Endodermal cell (in vitro differentiated cells): ENCODE results near the gene CFLAR. TPM values are rescaled to one million over a fixed set of nuclear protein-coding genes. Genes with fewer than 3 reads are reported as not detected.
"Not testable (repeated sequence)": the region's sequence is repeated elsewhere in the genome, so short reads cannot be mapped to it uniquely, and the experiment has no call there.

Source experiments
- DNase-seq: peaks from one replicate; pipeline ENCODE4 v3.0.0-alpha.2; 2017
- H3K27ac ChIP-seq: 2 replicates; pipeline ENCODE4 v1.5.1; 2013; ENCODE audit warnings: mild to moderate bottlenecking, low read depth, low read length, moderate library complexity
- H3K27me3 ChIP-seq: 2 replicates; pipeline ENCODE4 v1.6.1; 2013; ENCODE audit warnings: mild to moderate bottlenecking, low read length, moderate library complexity; ENCODE audit not compliant: insufficient read depth, control insufficient read depth, poor library complexity, severe bottlenecking
- H3K36me3 ChIP-seq: 2 replicates; pipeline ENCODE4 v1.7.0; 2013; ENCODE audit warnings: mild to moderate bottlenecking, low read length, moderate library complexity; ENCODE audit not compliant: control insufficient read depth, insufficient read depth
- H3K4me1 ChIP-seq: one replicate; pipeline ENCODE4 v1.7.0; 2013; ENCODE audit warnings: low read length; ENCODE audit not compliant: control insufficient read depth, insufficient read depth
- H3K4me3 ChIP-seq: 2 replicates; pipeline ENCODE4 v1.5.1; 2013; ENCODE audit warnings: mild to moderate bottlenecking, low read length, moderate library complexity
- H3K9ac ChIP-seq: 2 replicates; pipeline ENCODE4 v1.6.1; 2013; ENCODE audit warnings: mild to moderate bottlenecking, low read length, moderate library complexity; ENCODE audit not compliant: poor library complexity, severe bottlenecking; ENCODE audit errors: extremely low read depth
- H3K9me3 ChIP-seq: 2 replicates; pipeline ENCODE4 v1.6.1; 2013; ENCODE audit warnings: mild to moderate bottlenecking, low read length, moderate library complexity; ENCODE audit not compliant: control insufficient read depth
- H3K27ac Mint-ChIP-seq: 2 replicates; pipeline ENCODE4 v1.8.0; 2020; ENCODE audit warnings: mixed read lengths
- H3K27me3 Mint-ChIP-seq: 2 replicates; pipeline ENCODE4 v1.8.0; 2021; ENCODE audit warnings: mild to moderate bottlenecking, mixed read lengths; ENCODE audit not compliant: insufficient read depth
- H3K36me3 Mint-ChIP-seq: 2 replicates; pipeline ENCODE4 v1.8.0; 2020; ENCODE audit warnings: low read depth, mixed read lengths
- H3K4me1 Mint-ChIP-seq: 2 replicates; pipeline ENCODE4 v1.8.0; 2020; ENCODE audit warnings: mixed read lengths
- H3K4me3 Mint-ChIP-seq: 2 replicates; pipeline ENCODE4 v1.8.0; 2020; ENCODE audit warnings: mild to moderate bottlenecking, moderate library complexity, mixed read lengths
- H3K9me3 Mint-ChIP-seq: 2 replicates; pipeline ENCODE4 v1.8.0; 2020; ENCODE audit warnings: mild to moderate bottlenecking, mixed read lengths
- CTCF ChIP-seq: fragments of 200-600 bp; sonication (generic); conservative IDR thresholded peaks from 2 replicates; pipeline ENCODE4 v1.5.0; 2021; ENCODE audit warnings: antibody characterized with exemption, mild to moderate bottlenecking
- WGBS, 2 experiments: methylation state at CpG; one replicate each; pipeline versions ENCODE4 v1.1.5 to v1.1.7; 2013; ENCODE audit warnings: missing lambda C conversion rate in 2 of 2, mixed read lengths in 1 of 2; ENCODE audit not compliant: insufficient coverage in 1 of 2, insufficient read length in 1 of 2; 5-methylcytosine and 5-hydroxymethylcytosine counted together
- total RNA-seq, 2 donors: library from RNA; stranded (reverse); fragmentation: NEBNext Ultra II Directional in 1 of 2; extraction: Animal tissue kit (Norgen Biotek cat#: 25700) in 1 of 2; gene quantifications; 2 replicates in 1 of 2; 3 replicates in 1 of 2; pipeline ENCODE4 v1.2.1, GENCODE V29; 2021

Gene CFLAR
- total RNA-seq, 2 donors from 2014 or later, result 168 to 197 TPM

- TF ChIP-seq CTCF, result no peak
- Histone ChIP-seq H3K4me1 (no peaks in the 10 kb centered on the region), H3K9me3 (peaks cover 5% of the 10 kb centered on the region), H3K27ac (no peak overlapping the region), H3K36me3 (no peaks in the 10 kb centered on the region), H3K4me3 (no peak overlapping the region), H3K9ac (no peak overlapping the region), H3K27me3 (no peaks in the 10 kb centered on the region)
- Mint-ChIP-seq H3K36me3 (peaks cover 3% of the 10 kb centered on the region), H3K27me3 (no peaks in the 10 kb centered on the region), H3K9me3 (peaks cover 5% of the 10 kb centered on the region), H3K4me1 (peaks cover 26% of the 10 kb centered on the region), H3K4me3 (peak overlapping the region; percentile 95), H3K27ac (peak overlapping the region; percentile 81)
- no peak for DNase-seq
These were observed 1.1 kb upstream of the CFLAR start for GRCh38 chr2:201114846-201115245.

- DNase-seq, result peak; percentile 63
These were observed 1.2 kb downstream of the CFLAR start for GRCh38 chr2:201116959-201117734.

GRCh38 chr2:201117735-201118094 is 1.8 kb downstream of the CFLAR start:
- not testable (repeated sequence) for H3K36me3 Mint-ChIP-seq, H3K9me3 ChIP-seq, H3K4me1 ChIP-seq, H3K27me3 Mint-ChIP-seq, DNase-seq, H3K27ac ChIP-seq, H3K9me3 Mint-ChIP-seq, H3K27me3 ChIP-seq
- H3K27ac Mint-ChIP-seq, result peak overlapping the region; percentile 98
- peak overlapping the region; percentile 96 for H3K9ac ChIP-seq
- H3K4me1 Mint-ChIP-seq, result peaks cover 41% of the 10 kb centered on the region
- peak overlapping the region; percentile 95 for H3K4me3 ChIP-seq
- H3K36me3 ChIP-seq, result peaks cover 12% of the 10 kb centered on the region
- 92 to 96% methylated on average over 4 to 13 of the region's 13 CpGs for WGBS, 2 experiments
- peak overlapping the region; percentile 95 for H3K4me3 Mint-ChIP-seq

More at GRCh38 chr2:201116959-201117734, 1.2 kb downstream of the CFLAR start:
- Mint-ChIP-seq H3K9me3 (peaks cover 5% of the 10 kb centered on the region), H3K4me1 (peaks cover 35% of the 10 kb centered on the region), H3K27me3 (no peaks in the 10 kb centered on the region), H3K4me3 (peak overlapping the region; percentile 95), H3K27ac (peak overlapping the region; percentile 98), H3K36me3 (peaks cover 3% of the 10 kb centered on the region)
- Histone ChIP-seq H3K27ac (peak overlapping the region; percentile 13), H3K4me3 (peak overlapping the region; percentile 71), H3K27me3 (no peaks in the 10 kb centered on the region), H3K9ac (peak overlapping the region; percentile 26), H3K9me3 (peaks cover 5% of the 10 kb centered on the region), H3K36me3 (peaks cover 7% of the 10 kb centered on the region), H3K4me1 (peaks cover 2% of the 10 kb centered on the region)
- WGBS, 2 experiments, result 68 to 82% methylated on average over 20 to 22 of the region's 22 CpGs
- TF ChIP-seq CTCF, result peak; percentile 59
